Neural progenitor cell (in vitro differentiated cells): ENCODE data around the gene CTNNA3.

ENCODE experiments used
- EZH2 ChIP-seq: fragments of 200-600 bp; sonication (generic); IDR thresholded peaks from 2 replicates; pipeline ENCODE4 v1.6.1; 2017; ENCODE audit warnings: antibody characterized with exemption, mild to moderate bottlenecking, moderate library complexity
- EZH2phosphoT487 ChIP-seq: fragments of 200-600 bp; sonication (generic); IDR thresholded peaks from 2 replicates; pipeline ENCODE4 v1.6.1; 2017; ENCODE audit warnings: antibody characterized with exemption
- TF ChIP-seq, protein P1 (sequence below): fragments of 200-600 bp; sonication (generic); IDR thresholded peaks from 2 replicates; pipeline ENCODE4 v1.5.1; 2017; ENCODE audit warnings: antibody characterized with exemption, mild to moderate bottlenecking

DNA sequence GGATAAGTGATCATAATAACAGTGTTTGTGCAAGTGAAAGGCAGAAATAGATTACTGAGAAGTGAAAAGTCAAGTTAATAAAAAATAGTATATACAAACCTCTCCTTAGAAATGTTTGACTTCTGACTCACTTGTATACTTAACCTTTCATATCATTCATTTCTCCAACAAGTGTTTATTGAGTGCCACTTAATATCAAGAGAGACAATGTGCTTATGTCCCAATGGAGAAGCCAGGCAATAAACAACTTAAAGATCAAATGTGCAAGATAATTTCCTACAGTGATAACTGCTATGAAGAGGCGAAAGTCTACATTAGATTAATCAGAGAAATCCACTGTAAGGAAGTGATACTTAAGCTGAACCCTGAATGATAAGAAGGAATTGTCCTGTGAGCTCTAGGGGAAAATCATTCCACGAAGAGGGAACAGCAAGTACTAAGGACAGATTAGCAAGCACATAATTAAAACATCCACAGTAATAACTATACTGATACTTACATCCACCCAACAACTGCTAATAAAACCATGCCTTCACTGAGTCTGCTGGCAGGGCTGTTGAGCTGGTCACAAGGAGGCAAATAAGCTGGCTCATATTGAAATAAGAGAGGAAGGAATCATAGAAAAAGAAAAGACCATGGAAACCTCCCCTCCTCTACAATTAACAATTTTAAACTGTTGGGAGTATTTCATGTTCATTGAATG is 203.5 kb downstream of the CTNNA3 start:
- TF ChIP-seq, protein P1, sequence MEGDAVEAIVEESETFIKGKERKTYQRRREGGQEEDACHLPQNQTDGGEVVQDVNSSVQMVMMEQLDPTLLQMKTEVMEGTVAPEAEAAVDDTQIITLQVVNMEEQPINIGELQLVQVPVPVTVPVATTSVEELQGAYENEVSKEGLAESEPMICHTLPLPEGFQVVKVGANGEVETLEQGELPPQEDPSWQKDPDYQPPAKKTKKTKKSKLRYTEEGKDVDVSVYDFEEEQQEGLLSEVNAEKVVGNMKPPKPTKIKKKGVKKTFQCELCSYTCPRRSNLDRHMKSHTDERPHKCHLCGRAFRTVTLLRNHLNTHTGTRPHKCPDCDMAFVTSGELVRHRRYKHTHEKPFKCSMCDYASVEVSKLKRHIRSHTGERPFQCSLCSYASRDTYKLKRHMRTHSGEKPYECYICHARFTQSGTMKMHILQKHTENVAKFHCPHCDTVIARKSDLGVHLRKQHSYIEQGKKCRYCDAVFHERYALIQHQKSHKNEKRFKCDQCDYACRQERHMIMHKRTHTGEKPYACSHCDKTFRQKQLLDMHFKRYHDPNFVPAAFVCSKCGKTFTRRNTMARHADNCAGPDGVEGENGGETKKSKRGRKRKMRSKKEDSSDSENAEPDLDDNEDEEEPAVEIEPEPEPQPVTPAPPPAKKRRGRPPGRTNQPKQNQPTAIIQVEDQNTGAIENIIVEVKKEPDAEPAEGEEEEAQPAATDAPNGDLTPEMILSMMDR, result no peak
- TF ChIP-seq EZH2 (no peak), EZH2phosphoT487 (no peak)
